Neuronal stem cell (in vitro differentiated cells): Measurements from ENCODE around the gene HOXB8.

Experiments used
- DNase-seq: peaks from one replicate; pipeline ENCODE4 v3.0.0-alpha.2; 2013; ENCODE audit warnings: low spot score
- H2AFZ ChIP-seq: one replicate; pipeline ENCODE4 v1.6.1; 2013; ENCODE audit warnings: mild to moderate bottlenecking, low read length, inconsistent platforms
- H2AK5ac ChIP-seq: 2 replicates; pipeline ENCODE4 v1.6.1; 2013; ENCODE audit warnings: low read depth, mild to moderate bottlenecking, inconsistent platforms, low read length, moderate library complexity, mixed read lengths
- H2BK120ac ChIP-seq: 2 replicates; pipeline ENCODE4 v1.6.1; 2013; ENCODE audit warnings: low read depth, mild to moderate bottlenecking, inconsistent platforms, low read length, moderate library complexity, mixed read lengths
- H2BK12ac ChIP-seq: one replicate; pipeline ENCODE4 v1.6.1; 2013; ENCODE audit warnings: low read length, inconsistent platforms
- H2BK15ac ChIP-seq: 2 replicates; pipeline ENCODE4 v1.6.1; 2013; ENCODE audit warnings: mild to moderate bottlenecking, low read length, inconsistent platforms, mixed read lengths
- H2BK5ac ChIP-seq: one replicate; pipeline ENCODE4 v1.6.1; 2013; ENCODE audit warnings: inconsistent platforms, mild to moderate bottlenecking, low read length, moderate library complexity
- H3K14ac ChIP-seq: one replicate; pipeline ENCODE4 v1.6.1; 2013; ENCODE audit warnings: low read length, inconsistent platforms
- H3K18ac ChIP-seq: 2 replicates; pipeline ENCODE4 v1.6.1; 2013; ENCODE audit warnings: low read length, inconsistent platforms
- H3K23ac ChIP-seq: 2 replicates; pipeline ENCODE4 v1.6.1; 2013; ENCODE audit warnings: low read depth, mild to moderate bottlenecking, mixed read lengths, low read length, inconsistent platforms; ENCODE audit not compliant: poor library complexity
- H3K27ac ChIP-seq: replicated peaks from 3 replicates; pipeline ENCODE4 v1.5.1; 2013; ENCODE audit warnings: low read length, inconsistent platforms
- H3K27me3 ChIP-seq, 3 experiments: 2 replicates each; pipeline ENCODE4 v1.6.1; 2013; ENCODE audit warnings: low read length in 3 of 3, mild to moderate bottlenecking in 2 of 3, inconsistent platforms in 1 of 3, low read depth in 1 of 3, mixed read lengths in 1 of 3, moderate library complexity in 1 of 3; ENCODE audit not compliant: control insufficient read depth in 3 of 3, insufficient read depth in 3 of 3
- H3K36me3 ChIP-seq, 2 donors: replicated peaks in 1 of 2; 2 replicates each; pipeline ENCODE4 v1.6.1; 2013; ENCODE audit warnings: low read length in 2 of 2; ENCODE audit not compliant: control insufficient read depth in 2 of 2, insufficient read depth in 2 of 2
- H3K4ac ChIP-seq: 2 replicates; pipeline ENCODE4 v1.6.1; 2013; ENCODE audit warnings: inconsistent platforms, mild to moderate bottlenecking, low read length, moderate library complexity
- H3K4me1 ChIP-seq, 2 donors: 1 replicate in 1 of 2; 2 replicates in 1 of 2; pipeline ENCODE4 v1.6.1; 2013; ENCODE audit warnings: low read length in 2 of 2, low read depth in 1 of 2; ENCODE audit not compliant: control insufficient read depth in 2 of 2, insufficient read depth in 1 of 2
- H3K4me2 ChIP-seq: one replicate; pipeline ENCODE4 v1.6.1; 2013; ENCODE audit warnings: mild to moderate bottlenecking, low read length, inconsistent platforms; ENCODE audit not compliant: insufficient read depth, poor library complexity, severe bottlenecking
- H3K4me3 ChIP-seq, 2 donors: 2 replicates each; pipeline ENCODE4 v1.5.1; 2013; ENCODE audit warnings: low read length in 2 of 2, mild to moderate bottlenecking in 2 of 2, inconsistent platforms in 1 of 2, moderate library complexity in 1 of 2
- H3K79me1 ChIP-seq: one replicate; pipeline ENCODE4 v1.6.1; 2013; ENCODE audit warnings: low read depth, mild to moderate bottlenecking, inconsistent platforms, low read length, moderate library complexity
- H3K9ac ChIP-seq: one replicate; pipeline ENCODE4 v1.6.1; 2013; ENCODE audit warnings: mild to moderate bottlenecking, low read depth, low read length, inconsistent platforms; ENCODE audit not compliant: poor library complexity
- H3K9me3 ChIP-seq, 2 donors: replicated peaks in 1 of 2; 2 replicates each; pipeline versions ENCODE3 to v1.6.1; 2013; ENCODE audit warnings: low read length in 2 of 2, mild to moderate bottlenecking in 2 of 2, inconsistent platforms in 1 of 2, low read depth in 1 of 2, mixed read lengths in 1 of 2, moderate library complexity in 1 of 2; ENCODE audit not compliant: control insufficient read depth in 2 of 2, insufficient read depth in 1 of 2
- H4K8ac ChIP-seq: one replicate; pipeline ENCODE4 v1.6.1; 2013; ENCODE audit warnings: low read depth, mild to moderate bottlenecking, inconsistent platforms, low read length, moderate library complexity
- H4K91ac ChIP-seq: one replicate; pipeline ENCODE4 v1.6.1; 2013; ENCODE audit warnings: low read length, low read depth, mild to moderate bottlenecking, inconsistent platforms; ENCODE audit not compliant: poor library complexity
- WGBS, 2 donors: extraction: QIAGEN DNeasy Blood & Tissue Kit; methylation state at CpG; one replicate each; pipeline ENCODE4 v1.1.7; 2013; ENCODE audit warnings: missing lambda C conversion rate in 2 of 2, mixed read lengths in 1 of 2; ENCODE audit not compliant: insufficient read length in 2 of 2, insufficient replicate concordance in 1 of 2; ENCODE audit errors: extremely low coverage in 2 of 2; 5-methylcytosine and 5-hydroxymethylcytosine counted together

HOXB8 gene

DNA sequence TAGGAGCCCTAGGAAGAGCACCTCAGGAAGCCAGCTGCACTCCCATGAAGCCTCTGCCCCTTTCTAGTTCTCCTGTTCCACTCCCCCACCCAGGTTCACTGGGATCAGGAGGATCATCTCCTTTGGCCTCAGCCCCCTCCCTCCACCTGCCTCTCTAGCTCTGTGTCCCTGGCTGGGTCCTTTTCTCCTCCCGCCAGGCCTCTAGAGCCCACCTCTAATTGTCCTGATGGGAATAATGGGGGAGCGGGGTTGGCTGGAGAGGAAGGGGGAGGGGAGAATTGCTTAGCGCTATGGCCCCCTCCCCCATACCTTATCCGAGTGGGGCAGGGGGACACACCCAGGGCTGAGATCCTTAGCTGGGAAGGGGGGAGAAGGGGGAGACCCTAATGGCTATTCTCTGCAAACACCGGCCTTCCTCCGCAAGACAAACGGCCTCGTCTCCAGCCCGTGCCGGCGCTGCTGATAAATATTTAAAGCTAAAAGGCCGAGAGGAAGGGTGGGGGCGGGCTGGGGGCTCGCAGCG, 5.3 kb downstream of the HOXB8 start:
- Histone ChIP-seq H4K91ac (no peak overlapping the region), H3K23ac (peak overlapping the region; percentile 31), H3K4me1 (peaks cover 0 to 3% of the 10 kb centered on the region in 2 donors), H3K14ac (no peak overlapping the region), H3K4ac (no peak overlapping the region), H2AFZ (peak overlapping the region; percentile 87), H2BK15ac (no peak overlapping the region), H2AK5ac (no peak overlapping the region), H3K4me2 (no peak overlapping the region), H4K8ac (no peak overlapping the region), H3K4me3 (no peak overlapping the region), H3K18ac (no peak overlapping the region), H3K9ac (no peak overlapping the region), H3K9me3 (peaks cover 5 to 14% of the 10 kb centered on the region in 2 donors), H3K27ac (no peak overlapping the region), H2BK5ac (no peak overlapping the region), H3K79me1 (no peaks in the 10 kb centered on the region), H2BK12ac (no peak overlapping the region), H2BK120ac (no peak overlapping the region), H3K27me3 (peaks cover 74 to 98% (median 97%) of the 10 kb centered on the region in 3 experiments), H3K36me3 (no peaks in the 10 kb centered on the region)
- no peak for DNase-seq
- WGBS, 2 donors, result no CpG with 5 or more reads among the region's 15 CpGs

DNA sequence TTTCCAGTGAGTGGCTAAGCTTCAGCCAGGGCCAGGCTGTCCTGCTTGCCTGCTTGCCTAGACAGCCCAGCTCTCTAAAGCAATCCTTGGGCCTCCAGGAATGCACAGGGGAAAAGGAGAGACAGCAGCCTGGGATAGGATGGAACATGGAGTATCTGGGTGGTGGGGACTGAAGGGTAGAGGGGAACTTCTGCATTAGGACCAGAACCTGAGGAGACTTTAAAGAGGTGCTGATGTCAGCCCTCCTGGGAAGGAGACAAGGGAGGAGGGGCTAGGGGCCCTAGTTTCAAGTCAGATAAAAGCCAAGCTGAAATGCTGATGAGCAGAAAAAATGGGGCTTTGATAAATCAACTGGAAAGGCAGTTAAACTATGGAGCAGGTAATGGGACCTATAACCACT, 6.1 kb downstream of the HOXB8 start:
- Histone ChIP-seq H3K18ac (no peak overlapping the region), H3K4me1 (peaks cover 0 to 3% of the 10 kb centered on the region in 2 donors), H3K23ac (no peak overlapping the region), H2AK5ac (no peak overlapping the region), H2BK15ac (no peak overlapping the region), H3K14ac (no peak overlapping the region), H3K79me1 (no peaks in the 10 kb centered on the region), H3K9me3 (peaks cover 8 to 14% of the 10 kb centered on the region in 2 donors), H3K4me3 (no peak overlapping the region), H3K9ac (no peak overlapping the region), H3K4ac (no peak overlapping the region), H2BK120ac (no peak overlapping the region), H4K8ac (no peak overlapping the region), H3K27me3 (peaks cover 74 to 98% (median 97%) of the 10 kb centered on the region in 3 experiments), H2AFZ (no peak overlapping the region), H3K36me3 (no peaks in the 10 kb centered on the region), H3K27ac (no peak overlapping the region), H2BK12ac (no peak overlapping the region), H4K91ac (no peak overlapping the region), H3K4me2 (no peak overlapping the region), H2BK5ac (no peak overlapping the region)
- DNase-seq, result no peak

DNA sequence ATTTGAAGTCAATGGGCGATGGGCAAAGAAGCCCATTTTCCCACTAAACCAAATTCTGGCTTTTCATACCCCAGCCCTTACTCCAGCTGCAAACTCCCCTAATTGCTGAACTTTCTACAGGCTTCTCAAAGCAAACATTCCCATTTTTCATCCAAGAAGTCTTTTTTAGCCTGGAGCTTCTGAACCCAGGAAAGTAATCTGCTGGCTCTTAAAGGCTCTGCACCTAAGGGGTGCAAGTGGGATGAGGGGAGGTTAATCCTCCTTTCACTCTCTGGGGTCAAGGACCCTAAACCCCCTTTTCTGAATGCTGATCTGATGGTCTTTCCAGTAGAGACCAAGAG, 6.6 kb downstream of the HOXB8 start:
- DNase-seq, result no peak
- Histone ChIP-seq H4K91ac (no peak overlapping the region), H2BK120ac (no peak overlapping the region), H3K9ac (no peak overlapping the region), H2BK5ac (no peak overlapping the region), H3K27me3 (peaks cover 73 to 98% (median 97%) of the 10 kb centered on the region in 3 experiments), H3K23ac (no peak overlapping the region), H3K4me2 (no peak overlapping the region), H3K4me3 (no peak overlapping the region), H3K18ac (no peak overlapping the region), H2BK12ac (no peak overlapping the region), H3K4ac (no peak overlapping the region), H3K4me1 (peaks cover 0 to 3% of the 10 kb centered on the region in 2 donors), H4K8ac (no peak overlapping the region), H3K36me3 (no peaks in the 10 kb centered on the region), H2AK5ac (no peak overlapping the region), H3K27ac (no peak overlapping the region), H3K14ac (no peak overlapping the region), H2BK15ac (no peak overlapping the region), H3K79me1 (no peaks in the 10 kb centered on the region), H3K9me3 (peaks cover 8 to 15% of the 10 kb centered on the region in 2 donors), H2AFZ (no peak overlapping the region)
- no CpG with 5 or more reads among the region's 1 CpG for WGBS, 2 donors

DNA sequence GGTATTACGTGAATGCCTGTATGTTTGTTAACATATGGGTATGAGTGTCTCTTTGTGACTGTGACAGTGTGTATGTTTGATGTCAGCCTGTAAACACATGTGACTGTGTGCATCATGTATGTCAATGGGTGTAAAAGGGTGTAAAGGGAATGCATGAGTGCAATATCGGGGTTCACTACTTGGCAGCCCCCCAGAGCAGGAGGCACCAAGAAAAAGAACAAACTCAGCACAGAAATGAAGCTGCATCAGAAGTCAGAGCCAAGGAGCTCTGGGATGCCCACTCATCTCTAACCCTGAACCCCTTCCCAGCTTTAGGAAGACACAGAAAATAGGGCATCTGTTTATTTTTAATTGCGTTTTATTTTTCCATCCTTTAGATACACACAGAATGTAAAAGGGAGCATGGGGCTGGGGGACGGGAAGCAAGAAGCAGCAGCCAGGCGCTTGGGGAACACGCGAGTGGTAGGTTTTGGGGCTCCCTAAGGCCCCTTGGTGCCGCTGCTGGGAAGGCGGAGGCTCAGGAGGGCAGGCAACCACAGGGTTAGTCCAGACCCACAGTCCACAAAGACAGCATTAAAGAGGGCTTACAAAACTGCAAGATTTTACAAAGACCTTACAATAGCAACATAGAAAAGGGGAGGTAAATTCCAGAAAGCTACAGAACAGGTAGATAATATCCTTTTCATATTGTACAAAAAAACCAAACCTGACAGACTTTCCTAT, 8.0 kb downstream of the HOXB8 start:
- Histone ChIP-seq H3K23ac (no peak overlapping the region), H2BK5ac (no peak overlapping the region), H3K9me3 (peaks cover 8 to 16% of the 10 kb centered on the region in 2 donors), H2BK120ac (no peak overlapping the region), H3K4me1 (no peaks in the 10 kb centered on the region), H3K9ac (no peak overlapping the region), H3K79me1 (no peaks in the 10 kb centered on the region), H2AK5ac (no peak overlapping the region), H2AFZ (no peak overlapping the region), H3K27ac (no peak overlapping the region), H3K14ac (no peak overlapping the region), H3K4me3 (no peak overlapping the region), H2BK12ac (no peak overlapping the region), H4K91ac (no peak overlapping the region), H3K36me3 (no peaks in the 10 kb centered on the region), H3K4me2 (no peak overlapping the region), H3K4ac (no peak overlapping the region), H3K27me3 (peaks cover 69 to 99% (median 97%) of the 10 kb centered on the region in 3 experiments), H3K18ac (no peak overlapping the region), H4K8ac (no peak overlapping the region), H2BK15ac (no peak overlapping the region)
- no CpG with 5 or more reads among the region's 9 CpGs for WGBS, 2 donors
- no peak for DNase-seq
